ENCODE data around the gene BHLHE40. TPM values are rescaled to one million over a fixed set of nuclear protein-coding genes. Genes with fewer than 3 reads are reported as not detected.

Gene BHLHE40
- total and polyA plus RNA-seq, 10 of the 15 experiments (the other 5 are each of a cell fraction or from before 2014, with no cell fraction given), result 25.2 to 106 (median 51.4) TPM

DNA sequence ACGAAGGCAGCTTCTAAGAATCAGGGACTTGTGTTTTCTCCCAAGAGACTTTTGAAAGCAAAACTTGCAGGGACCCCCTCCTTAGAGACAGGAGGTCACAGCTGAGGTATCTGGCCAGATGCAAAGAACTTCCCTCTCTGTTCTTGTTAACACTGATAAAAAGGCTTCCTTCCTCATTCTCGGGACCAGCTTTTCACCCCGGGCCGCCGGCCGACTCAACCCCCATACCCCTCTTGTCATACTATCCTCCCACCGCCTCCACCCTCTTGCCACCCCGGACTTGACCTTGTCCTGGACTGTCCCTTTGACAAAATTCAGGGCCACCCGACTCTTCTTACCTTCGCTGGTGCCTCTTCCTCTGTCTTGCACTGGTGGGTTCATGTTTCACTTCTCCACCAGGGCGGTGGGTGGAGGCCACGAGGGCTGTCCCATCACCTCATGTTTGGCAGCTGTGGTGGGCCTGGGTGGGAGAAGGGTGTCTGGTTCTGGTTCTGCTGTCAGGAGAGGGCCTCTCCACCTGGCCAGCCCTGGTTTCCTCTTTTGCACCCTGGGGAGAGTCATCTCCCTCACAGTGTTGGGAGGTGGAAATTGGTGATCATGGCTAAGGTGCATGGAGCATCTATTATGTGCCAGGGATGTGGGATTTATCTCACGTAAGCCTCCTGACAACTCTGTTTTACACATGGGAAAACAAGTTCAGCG, 32.5 kb downstream of the BHLHE40 start (continued):
- TF ChIP-seq, protein P1, sequence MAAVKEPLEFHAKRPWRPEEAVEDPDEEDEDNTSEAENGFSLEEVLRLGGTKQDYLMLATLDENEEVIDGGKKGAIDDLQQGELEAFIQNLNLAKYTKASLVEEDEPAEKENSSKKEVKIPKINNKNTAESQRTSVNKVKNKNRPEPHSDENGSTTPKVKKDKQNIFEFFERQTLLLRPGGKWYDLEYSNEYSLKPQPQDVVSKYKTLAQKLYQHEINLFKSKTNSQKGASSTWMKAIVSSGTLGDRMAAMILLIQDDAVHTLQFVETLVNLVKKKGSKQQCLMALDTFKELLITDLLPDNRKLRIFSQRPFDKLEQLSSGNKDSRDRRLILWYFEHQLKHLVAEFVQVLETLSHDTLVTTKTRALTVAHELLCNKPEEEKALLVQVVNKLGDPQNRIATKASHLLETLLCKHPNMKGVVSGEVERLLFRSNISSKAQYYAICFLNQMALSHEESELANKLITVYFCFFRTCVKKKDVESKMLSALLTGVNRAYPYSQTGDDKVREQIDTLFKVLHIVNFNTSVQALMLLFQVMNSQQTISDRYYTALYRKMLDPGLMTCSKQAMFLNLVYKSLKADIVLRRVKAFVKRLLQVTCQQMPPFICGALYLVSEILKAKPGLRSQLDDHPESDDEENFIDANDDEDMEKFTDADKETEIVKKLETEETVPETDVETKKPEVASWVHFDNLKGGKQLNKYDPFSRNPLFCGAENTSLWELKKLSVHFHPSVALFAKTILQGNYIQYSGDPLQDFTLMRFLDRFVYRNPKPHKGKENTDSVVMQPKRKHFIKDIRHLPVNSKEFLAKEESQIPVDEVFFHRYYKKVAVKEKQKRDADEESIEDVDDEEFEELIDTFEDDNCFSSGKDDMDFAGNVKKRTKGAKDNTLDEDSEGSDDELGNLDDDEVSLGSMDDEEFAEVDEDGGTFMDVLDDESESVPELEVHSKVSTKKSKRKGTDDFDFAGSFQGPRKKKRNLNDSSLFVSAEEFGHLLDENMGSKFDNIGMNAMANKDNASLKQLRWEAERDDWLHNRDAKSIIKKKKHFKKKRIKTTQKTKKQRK (IDR thresholded peaks at IDR 0.05; ENCODE audit: low read depth, low read length), result no peak
- TF ChIP-seq BCL11A (IDR thresholded peaks at IDR 0.05; ENCODE audit: low read depth, low read length) (peak; percentile 92), SP1 (IDR thresholded peaks at IDR 0.05; ENCODE audit: low read depth, low read length) (peak; percentile 83), GABPA (IDR thresholded peaks at IDR 0.05; ENCODE audit: low read depth) (no peak), MEF2B (IDR thresholded peaks at IDR 0.05; ENCODE audit: partially characterized antibody, poor library complexity, severe bottlenecking) (peak; percentile 86), HDAC2 (IDR thresholded peaks at IDR 0.05) (no peak), TAF1 (IDR thresholded peaks at IDR 0.05; ENCODE audit: borderline replicate concordance, low read depth, low read length) (0 out of 2 replicates have a peak, but pooled peaks have one; percentile 34), MTA3 (IDR thresholded peaks at IDR 0.05; ENCODE audit: borderline replicate concordance, low read length) (no peak), SMAD5 (IDR thresholded peaks at IDR 0.05; ENCODE audit: low read depth) (no peak), RFX5 (IDR thresholded peaks at IDR 0.05; ENCODE audit: low read depth, low read length) (no peak), CHD2 (IDR thresholded peaks at IDR 0.05; ENCODE audit: borderline replicate concordance, low read depth, low read length) (peak; percentile 78), PML (IDR thresholded peaks at IDR 0.05; ENCODE audit: low read length) (no peak), CEBPB (IDR thresholded peaks at IDR 0.05; ENCODE audit: borderline replicate concordance in 1 of 2, low read depth in 2 of 2, low read length in 2 of 2) (no peak), SMAD1 (IDR thresholded peaks at IDR 0.05; ENCODE audit: low read depth, partially characterized antibody) (peak; percentile 36), SREBF2 (IDR thresholded peaks at IDR 0.05; ENCODE audit: low read length) (no peak; the same call in 1 of the 2 replicates), CBFB (IDR thresholded peaks at IDR 0.05; ENCODE audit: low read depth) (peak; percentile 36; the same call in 1 of the 2 replicates)
- TF ChIP-seq, protein P2, sequence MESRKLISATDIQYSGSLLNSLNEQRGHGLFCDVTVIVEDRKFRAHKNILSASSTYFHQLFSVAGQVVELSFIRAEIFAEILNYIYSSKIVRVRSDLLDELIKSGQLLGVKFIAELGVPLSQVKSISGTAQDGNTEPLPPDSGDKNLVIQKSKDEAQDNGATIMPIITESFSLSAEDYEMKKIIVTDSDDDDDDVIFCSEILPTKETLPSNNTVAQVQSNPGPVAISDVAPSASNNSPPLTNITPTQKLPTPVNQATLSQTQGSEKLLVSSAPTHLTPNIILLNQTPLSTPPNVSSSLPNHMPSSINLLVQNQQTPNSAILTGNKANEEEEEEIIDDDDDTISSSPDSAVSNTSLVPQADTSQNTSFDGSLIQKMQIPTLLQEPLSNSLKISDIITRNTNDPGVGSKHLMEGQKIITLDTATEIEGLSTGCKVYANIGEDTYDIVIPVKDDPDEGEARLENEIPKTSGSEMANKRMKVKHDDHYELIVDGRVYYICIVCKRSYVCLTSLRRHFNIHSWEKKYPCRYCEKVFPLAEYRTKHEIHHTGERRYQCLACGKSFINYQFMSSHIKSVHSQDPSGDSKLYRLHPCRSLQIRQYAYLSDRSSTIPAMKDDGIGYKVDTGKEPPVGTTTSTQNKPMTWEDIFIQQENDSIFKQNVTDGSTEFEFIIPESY (IDR thresholded peaks at IDR 0.05), result no peak
- TF ChIP-seq, protein P3, sequence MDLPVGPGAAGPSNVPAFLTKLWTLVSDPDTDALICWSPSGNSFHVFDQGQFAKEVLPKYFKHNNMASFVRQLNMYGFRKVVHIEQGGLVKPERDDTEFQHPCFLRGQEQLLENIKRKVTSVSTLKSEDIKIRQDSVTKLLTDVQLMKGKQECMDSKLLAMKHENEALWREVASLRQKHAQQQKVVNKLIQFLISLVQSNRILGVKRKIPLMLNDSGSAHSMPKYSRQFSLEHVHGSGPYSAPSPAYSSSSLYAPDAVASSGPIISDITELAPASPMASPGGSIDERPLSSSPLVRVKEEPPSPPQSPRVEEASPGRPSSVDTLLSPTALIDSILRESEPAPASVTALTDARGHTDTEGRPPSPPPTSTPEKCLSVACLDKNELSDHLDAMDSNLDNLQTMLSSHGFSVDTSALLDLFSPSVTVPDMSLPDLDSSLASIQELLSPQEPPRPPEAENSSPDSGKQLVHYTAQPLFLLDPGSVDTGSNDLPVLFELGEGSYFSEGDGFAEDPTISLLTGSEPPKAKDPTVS (IDR thresholded peaks at IDR 0.05; ENCODE audit: low read depth, low read length), result no peak
- TF ChIP-seq, protein P4, sequence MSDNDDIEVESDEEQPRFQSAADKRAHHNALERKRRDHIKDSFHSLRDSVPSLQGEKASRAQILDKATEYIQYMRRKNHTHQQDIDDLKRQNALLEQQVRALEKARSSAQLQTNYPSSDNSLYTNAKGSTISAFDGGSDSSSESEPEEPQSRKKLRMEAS (IDR thresholded peaks at IDR 0.05; ENCODE audit: low read depth, low read length), result peak; percentile 78; the same call in 1 of the 2 replicates
- TF ChIP-seq, protein P5, sequence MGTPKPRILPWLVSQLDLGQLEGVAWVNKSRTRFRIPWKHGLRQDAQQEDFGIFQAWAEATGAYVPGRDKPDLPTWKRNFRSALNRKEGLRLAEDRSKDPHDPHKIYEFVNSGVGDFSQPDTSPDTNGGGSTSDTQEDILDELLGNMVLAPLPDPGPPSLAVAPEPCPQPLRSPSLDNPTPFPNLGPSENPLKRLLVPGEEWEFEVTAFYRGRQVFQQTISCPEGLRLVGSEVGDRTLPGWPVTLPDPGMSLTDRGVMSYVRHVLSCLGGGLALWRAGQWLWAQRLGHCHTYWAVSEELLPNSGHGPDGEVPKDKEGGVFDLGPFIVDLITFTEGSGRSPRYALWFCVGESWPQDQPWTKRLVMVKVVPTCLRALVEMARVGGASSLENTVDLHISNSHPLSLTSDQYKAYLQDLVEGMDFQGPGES (IDR thresholded peaks at IDR 0.05), result no peak
- TF ChIP-seq, protein P6, sequence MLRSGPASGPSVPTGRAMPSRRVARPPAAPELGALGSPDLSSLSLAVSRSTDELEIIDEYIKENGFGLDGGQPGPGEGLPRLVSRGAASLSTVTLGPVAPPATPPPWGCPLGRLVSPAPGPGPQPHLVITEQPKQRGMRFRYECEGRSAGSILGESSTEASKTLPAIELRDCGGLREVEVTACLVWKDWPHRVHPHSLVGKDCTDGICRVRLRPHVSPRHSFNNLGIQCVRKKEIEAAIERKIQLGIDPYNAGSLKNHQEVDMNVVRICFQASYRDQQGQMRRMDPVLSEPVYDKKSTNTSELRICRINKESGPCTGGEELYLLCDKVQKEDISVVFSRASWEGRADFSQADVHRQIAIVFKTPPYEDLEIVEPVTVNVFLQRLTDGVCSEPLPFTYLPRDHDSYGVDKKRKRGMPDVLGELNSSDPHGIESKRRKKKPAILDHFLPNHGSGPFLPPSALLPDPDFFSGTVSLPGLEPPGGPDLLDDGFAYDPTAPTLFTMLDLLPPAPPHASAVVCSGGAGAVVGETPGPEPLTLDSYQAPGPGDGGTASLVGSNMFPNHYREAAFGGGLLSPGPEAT (IDR thresholded peaks at IDR 0.05; ENCODE audit: low read depth), result peak; percentile 91

Data from GM12878 (cell line).